Measurements from ENCODE around the gene FAF2.

Gene FAF2

DNA sequence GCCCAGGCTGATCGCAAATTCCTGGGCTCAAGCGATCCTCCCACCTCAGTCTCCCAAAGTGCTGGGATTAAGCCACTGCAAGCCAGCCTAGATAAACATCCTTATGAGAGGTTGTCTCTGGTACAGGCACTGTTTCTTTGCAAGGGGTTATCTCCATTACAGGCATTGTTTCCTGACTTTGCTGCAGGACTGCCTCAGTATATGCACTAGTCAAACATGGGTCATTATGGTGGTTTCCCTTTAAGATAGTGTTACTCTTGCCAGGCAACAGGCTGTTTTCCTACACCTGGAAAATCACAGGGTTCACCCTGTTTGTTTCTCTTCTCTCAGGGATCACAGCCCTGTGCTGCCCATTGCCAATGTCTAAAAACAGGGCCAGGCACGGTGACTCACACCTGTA, 24.0 kb upstream of the FAF2 start:
- no peak for TF ChIP-seq ZFX (IDR thresholded peaks at IDR 0.05)
- TF ChIP-seq, protein P1, sequence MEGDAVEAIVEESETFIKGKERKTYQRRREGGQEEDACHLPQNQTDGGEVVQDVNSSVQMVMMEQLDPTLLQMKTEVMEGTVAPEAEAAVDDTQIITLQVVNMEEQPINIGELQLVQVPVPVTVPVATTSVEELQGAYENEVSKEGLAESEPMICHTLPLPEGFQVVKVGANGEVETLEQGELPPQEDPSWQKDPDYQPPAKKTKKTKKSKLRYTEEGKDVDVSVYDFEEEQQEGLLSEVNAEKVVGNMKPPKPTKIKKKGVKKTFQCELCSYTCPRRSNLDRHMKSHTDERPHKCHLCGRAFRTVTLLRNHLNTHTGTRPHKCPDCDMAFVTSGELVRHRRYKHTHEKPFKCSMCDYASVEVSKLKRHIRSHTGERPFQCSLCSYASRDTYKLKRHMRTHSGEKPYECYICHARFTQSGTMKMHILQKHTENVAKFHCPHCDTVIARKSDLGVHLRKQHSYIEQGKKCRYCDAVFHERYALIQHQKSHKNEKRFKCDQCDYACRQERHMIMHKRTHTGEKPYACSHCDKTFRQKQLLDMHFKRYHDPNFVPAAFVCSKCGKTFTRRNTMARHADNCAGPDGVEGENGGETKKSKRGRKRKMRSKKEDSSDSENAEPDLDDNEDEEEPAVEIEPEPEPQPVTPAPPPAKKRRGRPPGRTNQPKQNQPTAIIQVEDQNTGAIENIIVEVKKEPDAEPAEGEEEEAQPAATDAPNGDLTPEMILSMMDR (conservative IDR thresholded peaks at IDR 0.05), result no peak

DNA sequence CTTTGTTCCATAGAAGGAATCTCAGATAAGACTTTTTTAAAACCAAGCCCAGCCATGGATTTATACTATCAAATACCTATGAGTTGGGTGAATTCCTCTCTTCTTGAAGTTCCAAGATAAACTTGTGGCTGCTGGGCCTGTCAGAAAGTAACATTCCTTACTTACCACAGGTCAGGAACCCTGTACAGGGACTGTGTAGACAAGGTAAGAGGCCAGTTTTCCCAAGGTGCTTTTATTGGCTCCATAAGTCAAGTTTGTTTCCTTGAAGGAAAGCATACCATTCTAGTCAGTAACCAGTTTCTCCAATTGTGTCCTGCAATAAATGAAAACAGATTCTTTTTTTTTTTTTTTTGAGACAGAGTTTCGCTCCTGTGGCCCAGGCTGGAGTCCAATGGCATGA, 23.0 kb upstream of the FAF2 start:
- TF ChIP-seq ZFX (IDR thresholded peaks at IDR 0.05), result no peak
- TF ChIP-seq, protein P1 (conservative IDR thresholded peaks at IDR 0.05), result no peak
- H3K27ac ChIP-seq, result no peak overlapping the region

More for the DNA sequence above, 24.0 kb upstream of the FAF2 start:
- no peak overlapping the region for H3K27ac ChIP-seq

DNA sequence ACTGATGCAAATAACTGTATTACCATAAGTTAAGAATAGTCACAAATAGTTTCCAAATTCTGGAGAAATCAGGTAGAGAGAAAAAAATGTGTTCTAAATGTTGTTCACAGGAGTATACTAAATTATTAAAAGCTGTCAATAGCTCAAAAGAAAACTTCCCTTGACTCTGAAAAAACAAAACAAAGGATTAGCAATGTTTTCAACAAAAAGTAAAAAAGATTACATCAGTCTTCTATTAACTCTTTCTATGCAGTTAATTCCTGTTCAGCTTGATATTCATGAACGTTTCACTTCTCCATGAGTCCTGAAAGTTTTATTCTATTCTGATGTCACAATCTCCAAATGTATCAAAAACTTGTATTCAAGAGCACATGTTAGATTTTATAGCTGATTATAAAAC, 22.4 kb upstream of the FAF2 start:
- no peak overlapping the region for H3K27ac ChIP-seq
- TF ChIP-seq ZFX (IDR thresholded peaks at IDR 0.05), result no peak
- TF ChIP-seq, protein P1 (conservative IDR thresholded peaks at IDR 0.05), result no peak

DNA sequence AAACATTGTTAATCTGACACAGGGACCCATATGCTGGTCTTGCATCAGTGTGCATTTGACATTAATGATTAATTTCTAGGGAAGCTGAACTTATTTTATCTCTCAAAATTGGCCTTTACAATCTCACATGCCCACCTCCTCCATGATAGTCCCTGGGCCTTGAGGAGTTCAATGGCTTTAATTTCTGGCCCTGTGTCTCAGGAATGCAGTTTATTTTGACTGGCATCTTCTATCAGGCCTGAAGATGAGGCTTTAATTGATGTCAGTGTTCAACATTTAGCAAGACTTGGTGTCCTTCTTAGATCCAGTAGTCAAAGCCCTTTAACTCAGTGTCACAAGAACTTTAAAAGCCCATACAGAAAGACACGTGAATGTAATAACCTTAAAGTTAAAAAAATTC, 21.3 kb upstream of the FAF2 start:
- no peak for TF ChIP-seq ZFX (IDR thresholded peaks at IDR 0.05)
- TF ChIP-seq, protein P1 (conservative IDR thresholded peaks at IDR 0.05), result no peak
- no peak overlapping the region for H3K27ac ChIP-seq

DNA sequence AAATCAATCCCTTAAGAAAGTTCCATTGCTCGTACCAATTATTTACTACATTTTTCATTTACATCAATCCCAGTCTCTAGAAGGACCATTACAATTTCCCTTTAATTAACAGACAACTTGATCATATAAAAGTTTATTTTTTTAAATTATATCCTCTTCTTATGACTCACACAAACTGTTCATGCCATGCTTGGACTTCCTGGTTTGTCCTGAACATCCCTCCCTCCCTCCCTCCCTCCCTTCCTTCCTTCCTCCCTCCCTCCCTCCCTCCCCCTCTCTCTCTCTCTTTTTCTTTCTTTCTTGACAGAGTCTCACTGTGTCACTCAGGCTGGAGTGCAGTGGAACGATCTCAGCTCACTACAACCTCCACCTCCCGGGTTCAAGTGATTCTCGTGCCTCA, 20.2 kb upstream of the FAF2 start:
- TF ChIP-seq, protein P1 (conservative IDR thresholded peaks at IDR 0.05), result no peak
- no peak for TF ChIP-seq ZFX (IDR thresholded peaks at IDR 0.05)
- no peak overlapping the region for H3K27ac ChIP-seq

DNA sequence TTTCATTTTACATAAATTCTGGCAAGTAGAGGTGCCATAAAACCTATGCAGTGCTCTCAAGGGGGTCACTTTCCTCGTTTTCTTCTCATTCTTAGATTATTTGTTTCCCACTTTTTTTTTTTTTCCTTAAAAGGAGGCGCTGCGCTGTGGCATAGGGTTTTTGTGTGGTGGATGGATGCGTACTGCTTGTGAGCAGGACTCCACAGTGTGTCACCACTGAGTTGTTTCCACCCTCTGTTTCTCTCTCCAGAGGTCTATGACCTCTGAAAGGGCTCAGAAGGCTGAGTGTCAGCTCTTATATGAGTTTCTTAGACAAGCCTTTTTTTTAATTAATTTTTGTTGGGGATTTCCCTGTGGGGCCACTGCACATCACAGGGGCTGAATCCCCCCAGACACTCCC, 18.2 kb upstream of the FAF2 start:
- TF ChIP-seq, protein P1 (conservative IDR thresholded peaks at IDR 0.05), result no peak
- no peak for TF ChIP-seq ZFX (IDR thresholded peaks at IDR 0.05)
- no peak overlapping the region for H3K27ac ChIP-seq

DNA sequence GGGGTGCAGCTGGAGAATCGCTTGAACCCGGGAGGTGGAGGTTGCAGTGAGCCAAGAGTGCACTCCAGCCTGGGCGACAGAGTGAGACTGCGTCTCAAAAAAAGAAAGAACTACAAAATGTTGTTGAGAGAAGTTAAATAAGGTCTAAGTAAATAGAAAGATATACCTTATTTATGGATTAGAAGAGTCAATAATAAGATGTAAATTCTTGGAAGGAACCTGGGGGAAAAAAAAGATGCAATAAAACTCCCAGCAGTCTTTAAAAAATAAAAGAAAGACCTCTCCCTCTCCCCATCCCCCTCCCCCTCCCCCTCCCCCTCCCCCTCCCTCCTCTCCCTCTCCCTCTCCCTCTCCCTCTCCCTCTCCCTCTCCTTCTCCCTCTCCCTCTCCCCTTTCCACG, 15.5 kb upstream of the FAF2 start:
- TF ChIP-seq, protein P1 (conservative IDR thresholded peaks at IDR 0.05), result no peak
- TF ChIP-seq ZFX (IDR thresholded peaks at IDR 0.05), result no peak
- H3K27ac ChIP-seq, result no peak overlapping the region
